ENCODE data around the gene ATXN1. TPM values are rescaled to one million over a fixed set of nuclear protein-coding genes. Genes with fewer than 3 reads are reported as not detected.

ATXN1 gene
- total and polyA plus RNA-seq, 2 of the 13 experiments (the other 11 are each of a cell fraction or from before 2014, with no cell fraction given) = 20.7 to 39.5 TPM

- TF ChIP-seq LCORL (IDR thresholded peaks at IDR 0.05) (no peak), LCORL (CRISPR knock-in tag; IDR thresholded peaks at IDR 0.05) (peak; percentile 55; the same call in 1 of the 2 replicates), CBX1 (IDR thresholded peaks at IDR 0.05; ENCODE audit: low read depth) (no peak), IKZF5 (CRISPR knock-in tag; IDR thresholded peaks at IDR 0.05) (peak; percentile 23; the same call in 1 of the 2 replicates), EP300 (IDR thresholded peaks at IDR 0.05; ENCODE audit: low read depth in 2 of 2, low read length in 2 of 2) (peak in 1 of 2 experiments; percentile 61; a peak in 1 of 4 replicates), EP300 (CRISPR knock-in tag; IDR thresholded peaks at IDR 0.05; ENCODE audit: borderline replicate concordance) (no peak), ZBTB39 (CRISPR knock-in tag; IDR thresholded peaks at IDR 0.05) (no peak), ZBTB33 (CRISPR knock-in tag; IDR thresholded peaks at IDR 0.05) (no peak), HNRNPLL (IDR thresholded peaks at IDR 0.05; ENCODE audit: low read depth, low read length, poor library complexity, severe bottlenecking) (no peak), ZNF713 (CRISPR knock-in tag; IDR thresholded peaks at IDR 0.05) (no peak), ZNF160 (CRISPR knock-in tag; IDR thresholded peaks at IDR 0.05) (no peak), POGZ (CRISPR knock-in tag; IDR thresholded peaks at IDR 0.05) (peak; percentile 62), ZNF749 (CRISPR knock-in tag; IDR thresholded peaks at IDR 0.05; ENCODE audit: borderline replicate concordance) (no peak), HMG20B (CRISPR knock-in tag; conservative IDR thresholded peaks at IDR 0.05) (no peak), ZNF207 (IDR thresholded peaks at IDR 0.05; ENCODE audit: borderline replicate concordance) (no peak), TRIM24 (CRISPR knock-in tag; IDR thresholded peaks at IDR 0.05) (no peak), ATF2 (CRISPR knock-in tag; IDR thresholded peaks at IDR 0.05) (0 out of 2 replicates have a peak, but pooled peaks have one; percentile 13), FLYWCH1 (CRISPR knock-in tag; IDR thresholded peaks at IDR 0.05) (no peak), ZFP1 (CRISPR knock-in tag; IDR thresholded peaks at IDR 0.05) (no peak), NBN (conservative IDR thresholded peaks at IDR 0.05) (no peak), ZBTB25 (CRISPR knock-in tag; IDR thresholded peaks at IDR 0.05) (no peak), HNF4A (CRISPR knock-in tag; IDR thresholded peaks at IDR 0.05) (peak; percentile 96)
Observed at GRCh38 chr6:16491666-16492313, 269.5 kb downstream of the ATXN1 start (continued).
